ENCODE results near the gene CD70. TPM values are rescaled to one million over a fixed set of nuclear protein-coding genes. Genes with fewer than 3 reads are reported as not detected.

CD70 gene
- polyA plus RNA-seq, 3 donors = 0.12 TPM; not detected in 2

DNA sequence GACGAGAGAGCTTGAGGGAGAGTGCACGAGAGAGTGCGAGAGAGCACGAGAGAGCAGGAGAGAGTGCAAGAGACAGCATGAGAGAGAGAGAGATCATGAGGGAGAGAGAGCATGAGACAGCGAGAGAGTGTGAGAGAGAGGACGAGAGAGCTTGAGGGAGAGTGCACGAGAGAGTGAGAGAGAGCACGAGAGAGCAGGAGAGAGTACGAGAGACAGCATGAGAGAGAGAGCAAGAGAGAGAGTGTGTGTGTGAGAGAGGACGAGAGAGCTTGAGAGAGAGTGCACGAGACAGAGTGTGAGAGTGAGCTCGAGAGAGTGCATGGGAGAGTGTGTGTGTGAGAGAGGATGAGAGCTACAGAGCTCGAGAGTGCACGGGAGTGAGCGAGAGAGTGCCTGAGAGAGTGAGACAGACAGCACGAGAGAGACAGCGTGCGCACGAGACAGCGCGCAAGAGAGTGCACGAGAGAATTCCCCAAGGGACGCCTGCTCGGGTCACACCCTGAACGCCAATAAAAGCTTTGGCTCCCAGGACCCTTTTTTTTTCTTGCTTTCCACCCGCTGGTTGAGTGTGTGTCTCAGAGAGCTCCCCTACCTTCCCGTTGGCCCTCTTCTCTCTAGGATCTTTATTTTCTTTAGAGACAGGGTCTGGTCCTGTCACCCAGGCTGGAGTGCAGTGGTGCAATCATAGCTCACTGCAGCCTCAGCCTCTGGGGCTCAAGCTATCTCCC, 3.7 kb downstream of the CD70 start:
- Histone ChIP-seq H3K4me3 (replicated peaks in 1 of 3; ENCODE audit: low read depth in 2 of 3, low read length in 3 of 3) (peak overlapping the region in 1 of 3 experiments; percentile 36), H3K4me2 (replicated peaks; ENCODE audit: extremely low read depth, low read length, poor library complexity, severe bottlenecking) (peak overlapping the region; percentile 46), H3K27ac (ENCODE audit: low read depth in 1 of 2, low read length in 2 of 2) (no peak overlapping the region), H3K9me3 (replicated peaks in 1 of 2; ENCODE audit: control insufficient read depth in 1 of 2, insufficient read depth in 1 of 2, low read length in 2 of 2) (peaks cover 0 to 12% of the 10 kb centered on the region in 2 donors), H4K20me1 (ENCODE audit: insufficient read depth, low read length) (no peaks in the 10 kb centered on the region), H3K36me3 (replicated peaks in 1 of 2; ENCODE audit: control insufficient read depth in 1 of 2, insufficient read depth in 2 of 2, low read length in 2 of 2) (no peaks in the 10 kb centered on the region), H3K27me3 (ENCODE audit: control insufficient read depth in 2 of 2, insufficient read depth in 2 of 2, low read length in 2 of 2) (peaks cover 51 to 68% of the 10 kb centered on the region in 2 donors), H3K79me2 (ENCODE audit: insufficient read depth, low read length) (no peaks in the 10 kb centered on the region), H2AFZ (ENCODE audit: insufficient read depth, low read depth, low read length, poor library complexity, severe bottlenecking) (peak overlapping the region; percentile 27), H3K4me1 (ENCODE audit: control insufficient read depth in 1 of 2, insufficient read depth in 2 of 2, low read length in 2 of 2) (peaks cover 39 to 60% of the 10 kb centered on the region in 2 donors), H3K9ac (ENCODE audit: insufficient read depth, low read length, poor library complexity, severe bottlenecking) (no peak overlapping the region)
- intact Hi-C loops (cut with micrococcal nuclease) = no loop called here
- peaks cover 8 to 9% of the 10 kb centered on the region in 2 donors for H3K36me3 Mint-ChIP-seq
- peak overlapping the region; percentile 52 to 82 for H3K4me3 Mint-ChIP-seq
- WGBS (ENCODE audit: insufficient coverage) = 3% methylated on average over 26 of the region's 27 CpGs
- TF ChIP-seq, protein P1, sequence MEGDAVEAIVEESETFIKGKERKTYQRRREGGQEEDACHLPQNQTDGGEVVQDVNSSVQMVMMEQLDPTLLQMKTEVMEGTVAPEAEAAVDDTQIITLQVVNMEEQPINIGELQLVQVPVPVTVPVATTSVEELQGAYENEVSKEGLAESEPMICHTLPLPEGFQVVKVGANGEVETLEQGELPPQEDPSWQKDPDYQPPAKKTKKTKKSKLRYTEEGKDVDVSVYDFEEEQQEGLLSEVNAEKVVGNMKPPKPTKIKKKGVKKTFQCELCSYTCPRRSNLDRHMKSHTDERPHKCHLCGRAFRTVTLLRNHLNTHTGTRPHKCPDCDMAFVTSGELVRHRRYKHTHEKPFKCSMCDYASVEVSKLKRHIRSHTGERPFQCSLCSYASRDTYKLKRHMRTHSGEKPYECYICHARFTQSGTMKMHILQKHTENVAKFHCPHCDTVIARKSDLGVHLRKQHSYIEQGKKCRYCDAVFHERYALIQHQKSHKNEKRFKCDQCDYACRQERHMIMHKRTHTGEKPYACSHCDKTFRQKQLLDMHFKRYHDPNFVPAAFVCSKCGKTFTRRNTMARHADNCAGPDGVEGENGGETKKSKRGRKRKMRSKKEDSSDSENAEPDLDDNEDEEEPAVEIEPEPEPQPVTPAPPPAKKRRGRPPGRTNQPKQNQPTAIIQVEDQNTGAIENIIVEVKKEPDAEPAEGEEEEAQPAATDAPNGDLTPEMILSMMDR (IDR thresholded peaks at IDR 0.05) = no peak
- peaks cover 55% of the 10 kb centered on the region for H3K4me1 Mint-ChIP-seq
- peak in 1 of 3 donors; percentile 30 for DNase-seq
- H3K27ac Mint-ChIP-seq = peak overlapping the region in 1 of 7 donors; percentile 43
- peaks cover 0 to 36% (median 20%) of the 10 kb centered on the region in 7 donors for H3K9me3 Mint-ChIP-seq
- H3K27me3 Mint-ChIP-seq (ENCODE audit: low read depth in 3 of 3) = peaks cover 67 to 71% (median 68%) of the 10 kb centered on the region in 3 donors

DNA sequence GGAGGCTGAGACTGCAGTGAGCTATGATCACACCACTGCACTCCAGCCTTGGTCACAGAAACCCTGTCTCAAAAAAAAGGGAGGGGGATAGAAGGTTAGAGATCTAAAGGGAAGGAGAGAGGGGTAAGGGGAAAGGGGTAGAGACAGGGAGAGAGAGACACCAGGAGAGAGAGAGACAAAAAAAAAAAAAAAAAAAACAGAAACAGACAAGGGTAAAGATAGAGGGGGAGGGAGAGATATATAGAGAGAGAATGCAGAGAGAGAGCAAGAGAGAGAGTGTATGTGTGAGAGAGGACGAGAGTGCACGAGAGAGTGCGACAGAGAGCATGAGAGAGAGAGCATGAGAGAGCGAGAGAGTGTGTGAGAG, 4.2 kb downstream of the CD70 start:
- intact Hi-C loops (cut with micrococcal nuclease) = no loop called here
- Histone ChIP-seq H2AFZ (ENCODE audit: insufficient read depth, low read depth, low read length, poor library complexity, severe bottlenecking) (peak overlapping the region; percentile 27), H3K36me3 (replicated peaks in 1 of 2; ENCODE audit: control insufficient read depth in 1 of 2, insufficient read depth in 2 of 2, low read length in 2 of 2) (no peaks in the 10 kb centered on the region), H4K20me1 (ENCODE audit: insufficient read depth, low read length) (no peaks in the 10 kb centered on the region), H3K27ac (ENCODE audit: low read depth in 1 of 2, low read length in 2 of 2) (no peak overlapping the region), H3K79me2 (ENCODE audit: insufficient read depth, low read length) (no peaks in the 10 kb centered on the region), H3K27me3 (ENCODE audit: control insufficient read depth in 2 of 2, insufficient read depth in 2 of 2, low read length in 2 of 2) (peaks cover 50 to 64% of the 10 kb centered on the region in 2 donors), H3K4me3 (replicated peaks in 1 of 3; ENCODE audit: low read depth in 2 of 3, low read length in 3 of 3) (peak overlapping the region in 1 of 3 experiments; percentile 36), H3K9ac (ENCODE audit: insufficient read depth, low read length, poor library complexity, severe bottlenecking) (no peak overlapping the region), H3K4me1 (ENCODE audit: control insufficient read depth in 1 of 2, insufficient read depth in 2 of 2, low read length in 2 of 2) (peaks cover 39 to 60% of the 10 kb centered on the region in 2 donors), H3K9me3 (replicated peaks in 1 of 2; ENCODE audit: control insufficient read depth in 1 of 2, insufficient read depth in 1 of 2, low read length in 2 of 2) (peaks cover 0 to 12% of the 10 kb centered on the region in 2 donors), H3K4me2 (replicated peaks; ENCODE audit: extremely low read depth, low read length, poor library complexity, severe bottlenecking) (peak overlapping the region; percentile 46)
- no peak for DNase-seq
- Mint-ChIP-seq H3K27me3 (ENCODE audit: low read depth in 3 of 3) (peaks cover 63 to 67% (median 64%) of the 10 kb centered on the region in 3 donors), H3K36me3 (peaks cover 8 to 9% of the 10 kb centered on the region in 2 donors), H3K27ac (no peak overlapping the region), H3K9me3 (peaks cover 0 to 32% (median 17%) of the 10 kb centered on the region in 7 donors), H3K4me1 (peaks cover 55% of the 10 kb centered on the region), H3K4me3 (peak overlapping the region; percentile 52 to 82)
- TF ChIP-seq, protein P1 (IDR thresholded peaks at IDR 0.05) = no peak
- WGBS (ENCODE audit: insufficient coverage) = 12% methylated on average over 4 of the region's 4 CpGs
